K562 (cell line): ENCODE data around the gene CCDC138. TPM values are rescaled to one million over a fixed set of nuclear protein-coding genes. Genes with fewer than 3 reads are reported as not detected.

Source experiments
- ATAC-seq: fragments of 200-7000 bp; cut with Tn5 transposase; 3 replicates; pipeline ENCODE4 v1.9.1; 2020; ENCODE audit warnings: moderate library complexity
- BruUV-seq: library from RNA; stranded (reverse); fragments of 400-500 nt; replicated peaks from 2 replicates; lab custom pipeline; 2021; lab: Mats Ljungman, UMichigan
- CTCF ChIA-PET: fragments of 300-600 bp; formaldehyde crosslinking; extraction: SDS; loops from one replicate; lab custom pipeline; 2021; ENCODE audit warnings: low intra/inter-chr PET ratio; lab: Yijun Ruan, JAX
- POLR2A ChIA-PET: fragments of 300-600, 350-650 bp; sonication (Branson Sonifier 250); formaldehyde crosslinking; extraction: SDS; loops from one replicate; lab custom pipeline; 2021; ENCODE audit warnings: antibody characterized with exemption, inconsistent platforms; lab: Yijun Ruan, JAX
- DNase-seq, 4 experiments: peaks; one replicate each; pipeline versions ENCODE4 v3.0.0 to v3.0.0-alpha.2; 2011 to 2018; ENCODE audit warnings: low spot score in 3 of 4, mixed read lengths in 3 of 4; ENCODE audit errors: extremely low read depth in 1 of 4
- FAIRE-seq: peaks from 2 replicates; lab custom pipeline; 2011; peaks lifted over from hg19 to GRCh38; lab: Jason Lieb, UNC
- H2AFZ ChIP-seq: 2 replicates; pipeline ENCODE4 v1.6.0; 2011; ENCODE audit warnings: low read depth, low read length, control low read depth, inconsistent platforms
- H3K27ac ChIP-seq: fragments of 200-600 bp; 3 replicates; pipeline ENCODE4 v1.8.0; 2011; ENCODE audit warnings: low read depth, mild to moderate bottlenecking, control low read depth, inconsistent platforms, low read length, moderate library complexity, mixed read lengths; ENCODE audit errors: extremely low read depth
- H3K27me3 ChIP-seq, 2 experiments: fragments of 300-600 bp in 1 of 2; 2 replicates in 1 of 2; 3 replicates in 1 of 2; pipeline versions ENCODE4 v1.6.0 to v1.8.0; 2011; ENCODE audit warnings: inconsistent platforms in 2 of 2, low read length in 2 of 2, mild to moderate bottlenecking in 1 of 2, mixed read lengths in 1 of 2, moderate library complexity in 1 of 2; ENCODE audit not compliant: control insufficient read depth in 2 of 2, insufficient read depth in 2 of 2
- H3K36me3 ChIP-seq: fragments of 300-600 bp; 3 replicates; pipeline ENCODE4 v1.8.0; 2011; ENCODE audit warnings: mild to moderate bottlenecking, low read length, inconsistent platforms; ENCODE audit not compliant: control insufficient read depth, insufficient read depth
- H3K4me1 ChIP-seq, 2 experiments: fragments of 200-600 bp in 1 of 2; replicated peaks in 1 of 2; 2 replicates in 1 of 2; 3 replicates in 1 of 2; pipeline versions ENCODE4 v1.5.1 to v1.8.0; 2011; ENCODE audit warnings: inconsistent platforms in 2 of 2, low read length in 2 of 2, mild to moderate bottlenecking in 1 of 2, mixed read lengths in 1 of 2, moderate library complexity in 1 of 2; ENCODE audit not compliant: control insufficient read depth in 2 of 2, insufficient read depth in 2 of 2
- H3K4me2 ChIP-seq: 2 replicates; pipeline ENCODE4 v1.6.1; 2011; ENCODE audit warnings: low read length, control low read depth, inconsistent platforms, mixed read lengths; ENCODE audit not compliant: insufficient read depth
- H3K4me3 ChIP-seq: fragments of 200-600 bp; sonication (generic), shearing (Covaris generic); 2 replicates; pipeline ENCODE4 v1.5.1; 2016; ENCODE audit warnings: control low read depth, inconsistent platforms
- H3K79me2 ChIP-seq: fragments of 200-600 bp; 3 replicates; pipeline ENCODE4 v1.8.0; 2011; ENCODE audit warnings: low read length, inconsistent platforms; ENCODE audit not compliant: control insufficient read depth, insufficient read depth
- H3K9ac ChIP-seq, 2 experiments: 2 replicates each; pipeline versions ENCODE4 v1.6.0 to v1.6.1; 2011; ENCODE audit warnings: low read depth in 2 of 2, low read length in 2 of 2, control low read depth in 1 of 2, inconsistent platforms in 1 of 2, mild to moderate bottlenecking in 1 of 2, mixed read lengths in 1 of 2; ENCODE audit not compliant: insufficient read depth in 1 of 2
- H3K9me1 ChIP-seq: one replicate; pipeline ENCODE4 v1.6.0; 2011; ENCODE audit warnings: inconsistent platforms, mild to moderate bottlenecking, low read length, moderate library complexity; ENCODE audit not compliant: control insufficient read depth, insufficient read depth
- H3K9me3 ChIP-seq: replicated peaks from 2 replicates; pipeline ENCODE4 v1.5.1; 2011; ENCODE audit warnings: low read depth, low read length, inconsistent platforms; ENCODE audit not compliant: control insufficient read depth, insufficient read depth
- H4K20me1 ChIP-seq: replicated peaks from 2 replicates; pipeline ENCODE4 v1.6.1; 2011; ENCODE audit warnings: low read length, inconsistent platforms, mixed read lengths; ENCODE audit not compliant: control insufficient read depth, insufficient read depth
- ARID4B ChIP-seq: sonication (generic); formaldehyde crosslinking; IDR thresholded peaks from 2 replicates; pipeline ENCODE4 v1.8.0; 2022; ENCODE audit warnings: mild to moderate bottlenecking, missing genetic modification reagents
- HNRNPH1 ChIP-seq: fragments of 200-400 bp; formaldehyde crosslinking; optimal IDR thresholded peaks from 2 replicates; pipeline ENCODE3; 2017; ENCODE audit warnings: low read depth, mild to moderate bottlenecking, low read length, moderate library complexity
- ZNF121 ChIP-seq: sonication (generic); formaldehyde crosslinking; conservative IDR thresholded peaks from 2 replicates; pipeline ENCODE4 v1.8.0; 2022; ENCODE audit warnings: missing genetic modification reagents
- WGBS: fragments of 100-300 bp; shearing (Covaris generic); methylation state at CpG from one replicate; pipeline ENCODE4 v1.1.6; 2016; ENCODE audit warnings: low coverage, mixed read lengths; ENCODE audit not compliant: insufficient coverage; ENCODE audit errors: missing lambda C conversion rate; 5-methylcytosine and 5-hydroxymethylcytosine counted together
- in situ Hi-C: fragments of 300-500 bp; cut with MboI; formaldehyde crosslinking; loops from 4 replicates; pipeline ENCODE4 v1.15.0; 2018; ENCODE audit warnings: inconsistent platforms, mixed read lengths
- intact Hi-C: fragments of 100-400 bp; cut with micrococcal nuclease; formaldehyde crosslinking; loops from 2 replicates; pipeline ENCODE4 v1.14.2; 2022
- polyA plus RNA-seq, 8 experiments: library from polyadenylated mRNA; depleted of rRNA in 4 of 8; stranded (reverse) in 5 of 8; unstranded in 3 of 8; fragments of >200 nt; fragmentation: Nextera tagmentation in 2 of 8; fragmentation: Illumina TruSeq in 1 of 8; extraction: Ambion mirVana in 2 of 8; extraction: Trizol in 1 of 8; gene quantifications; 2 replicates each; pipeline versions ENCODE4 v1.2.1 to v1.2.3, GENCODE V29; 2011 to 2014; ENCODE audit warnings: inconsistent platforms in 1 of 8, missing spikeins in 1 of 8
- total RNA-seq, 7 experiments: library from RNA; depleted of rRNA in 6 of 7; stranded (reverse); fragments of >200 nt in 6 of 7; fragmentation: Illumina TruSeq in 2 of 7; extraction: Trizol in 2 of 7; gene quantifications; 2 replicates each; pipeline versions ENCODE4 v1.2.1 to v1.2.3, GENCODE V29; 2011 to 2021; ENCODE audit warnings: low replicate concordance in 1 of 7

CCDC138 gene
- total and polyA plus RNA-seq, 9 of the 15 experiments (the other 6 are each of a cell fraction or from before 2014, with no cell fraction given), result 17.5 to 44.6 (median 26.7) TPM

- no peak for TF ChIP-seq ARID4B
- TF ChIP-seq, all 486 proteins: peak for 2
Measured at GRCh38 chr2:108787216-108787541, 608 bp downstream of the CCDC138 start (continued).

- DNase-seq (no peak), ATAC-seq (no peak)
- Histone ChIP-seq H3K27me3 (no peaks in the 10 kb centered on the region), H3K79me2 (peaks cover 5% of the 10 kb centered on the region), H3K9ac (no peak overlapping the region)
- no peak for TF ChIP-seq HNRNPH1
- TF ChIP-seq ZNF121 (CRISPR knock-in tag), result peak; percentile 34; the same call in 1 of the 2 replicates
- TF ChIP-seq, all 486 proteins: peak for 1
- intact Hi-C loops, result no loop called here
- in situ Hi-C loops, result no loop called here
- 91% methylated on average over 7 of the region's 7 CpGs for WGBS
- no peak overlapping the region for H3K4me3 ChIP-seq
- no peak overlapping the region for H3K4me2 ChIP-seq
- POLR2A ChIA-PET, result no interaction called here
- CTCF ChIA-PET, result no interaction called here
- H3K27ac ChIP-seq, result no peak overlapping the region
- no peak for FAIRE-seq
- H3K36me3 ChIP-seq, result peaks cover 71% of the 10 kb centered on the region
- H3K4me1 ChIP-seq, result no peaks in the 10 kb centered on the region
- no TSS peak for BruUV-seq
- H3K9me1 ChIP-seq, result no peaks in the 10 kb centered on the region
- H3K9me3 ChIP-seq, result peaks cover 1% of the 10 kb centered on the region; the same call in 1 of the 2 replicates
- H2AFZ ChIP-seq, result no peak overlapping the region
- no peaks in the 10 kb centered on the region for H4K20me1 ChIP-seq
Measured at GRCh38 chr2:108803045-108803736, 16.6 kb downstream of the CCDC138 start.
